Ishikawa (cell line): ENCODE measurements around the gene MYO9A.

Experiments
- EP300 ChIP-seq: IDR thresholded peaks from 2 replicates; pipeline ENCODE4 v1.6.1; 2012; ENCODE audit warnings: borderline replicate concordance
- TEAD4 ChIP-seq: IDR thresholded peaks from 2 replicates; pipeline ENCODE4 v1.6.1; 2012
- TF ChIP-seq, protein P1 (sequence below): IDR thresholded peaks from 2 replicates; pipeline ENCODE4 v1.6.1; 2012; ENCODE audit warnings: low read depth, mild to moderate bottlenecking
- TF ChIP-seq, protein P2 (sequence below): IDR thresholded peaks from 2 replicates; pipeline ENCODE4 v1.6.1; 2012

DNA sequence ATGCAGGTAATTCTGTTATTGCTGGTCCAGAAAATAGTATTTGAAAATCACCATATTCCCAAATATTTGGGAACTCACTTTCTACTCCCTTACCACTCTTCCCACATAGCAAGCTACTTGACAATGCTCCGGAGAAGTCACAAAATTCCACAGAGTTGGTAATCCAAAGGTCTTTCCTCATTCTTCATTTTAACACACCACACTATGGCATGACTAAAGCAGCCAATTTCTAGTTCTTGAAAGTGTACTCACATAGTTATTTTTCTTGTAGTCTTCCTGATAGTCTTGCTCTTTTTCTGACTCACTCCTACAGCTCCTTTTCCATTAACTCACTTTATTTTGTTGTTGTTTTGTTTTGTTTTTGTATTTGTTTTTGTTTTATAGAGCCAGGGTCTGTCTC is 67.2 kb downstream of the MYO9A start:
- TF ChIP-seq, protein P1, sequence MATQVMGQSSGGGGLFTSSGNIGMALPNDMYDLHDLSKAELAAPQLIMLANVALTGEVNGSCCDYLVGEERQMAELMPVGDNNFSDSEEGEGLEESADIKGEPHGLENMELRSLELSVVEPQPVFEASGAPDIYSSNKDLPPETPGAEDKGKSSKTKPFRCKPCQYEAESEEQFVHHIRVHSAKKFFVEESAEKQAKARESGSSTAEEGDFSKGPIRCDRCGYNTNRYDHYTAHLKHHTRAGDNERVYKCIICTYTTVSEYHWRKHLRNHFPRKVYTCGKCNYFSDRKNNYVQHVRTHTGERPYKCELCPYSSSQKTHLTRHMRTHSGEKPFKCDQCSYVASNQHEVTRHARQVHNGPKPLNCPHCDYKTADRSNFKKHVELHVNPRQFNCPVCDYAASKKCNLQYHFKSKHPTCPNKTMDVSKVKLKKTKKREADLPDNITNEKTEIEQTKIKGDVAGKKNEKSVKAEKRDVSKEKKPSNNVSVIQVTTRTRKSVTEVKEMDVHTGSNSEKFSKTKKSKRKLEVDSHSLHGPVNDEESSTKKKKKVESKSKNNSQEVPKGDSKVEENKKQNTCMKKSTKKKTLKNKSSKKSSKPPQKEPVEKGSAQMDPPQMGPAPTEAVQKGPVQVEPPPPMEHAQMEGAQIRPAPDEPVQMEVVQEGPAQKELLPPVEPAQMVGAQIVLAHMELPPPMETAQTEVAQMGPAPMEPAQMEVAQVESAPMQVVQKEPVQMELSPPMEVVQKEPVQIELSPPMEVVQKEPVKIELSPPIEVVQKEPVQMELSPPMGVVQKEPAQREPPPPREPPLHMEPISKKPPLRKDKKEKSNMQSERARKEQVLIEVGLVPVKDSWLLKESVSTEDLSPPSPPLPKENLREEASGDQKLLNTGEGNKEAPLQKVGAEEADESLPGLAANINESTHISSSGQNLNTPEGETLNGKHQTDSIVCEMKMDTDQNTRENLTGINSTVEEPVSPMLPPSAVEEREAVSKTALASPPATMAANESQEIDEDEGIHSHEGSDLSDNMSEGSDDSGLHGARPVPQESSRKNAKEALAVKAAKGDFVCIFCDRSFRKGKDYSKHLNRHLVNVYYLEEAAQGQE: no peak
- no peak for TF ChIP-seq EP300
- TF ChIP-seq TEAD4: no peak
- TF ChIP-seq, protein P2, sequence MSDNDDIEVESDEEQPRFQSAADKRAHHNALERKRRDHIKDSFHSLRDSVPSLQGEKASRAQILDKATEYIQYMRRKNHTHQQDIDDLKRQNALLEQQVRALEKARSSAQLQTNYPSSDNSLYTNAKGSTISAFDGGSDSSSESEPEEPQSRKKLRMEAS: no peak
